ENCODE measurements around the gene APRT.

- TF ChIP-seq, protein P1, sequence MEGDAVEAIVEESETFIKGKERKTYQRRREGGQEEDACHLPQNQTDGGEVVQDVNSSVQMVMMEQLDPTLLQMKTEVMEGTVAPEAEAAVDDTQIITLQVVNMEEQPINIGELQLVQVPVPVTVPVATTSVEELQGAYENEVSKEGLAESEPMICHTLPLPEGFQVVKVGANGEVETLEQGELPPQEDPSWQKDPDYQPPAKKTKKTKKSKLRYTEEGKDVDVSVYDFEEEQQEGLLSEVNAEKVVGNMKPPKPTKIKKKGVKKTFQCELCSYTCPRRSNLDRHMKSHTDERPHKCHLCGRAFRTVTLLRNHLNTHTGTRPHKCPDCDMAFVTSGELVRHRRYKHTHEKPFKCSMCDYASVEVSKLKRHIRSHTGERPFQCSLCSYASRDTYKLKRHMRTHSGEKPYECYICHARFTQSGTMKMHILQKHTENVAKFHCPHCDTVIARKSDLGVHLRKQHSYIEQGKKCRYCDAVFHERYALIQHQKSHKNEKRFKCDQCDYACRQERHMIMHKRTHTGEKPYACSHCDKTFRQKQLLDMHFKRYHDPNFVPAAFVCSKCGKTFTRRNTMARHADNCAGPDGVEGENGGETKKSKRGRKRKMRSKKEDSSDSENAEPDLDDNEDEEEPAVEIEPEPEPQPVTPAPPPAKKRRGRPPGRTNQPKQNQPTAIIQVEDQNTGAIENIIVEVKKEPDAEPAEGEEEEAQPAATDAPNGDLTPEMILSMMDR (IDR thresholded peaks at IDR 0.05; ENCODE audit: borderline replicate concordance, extremely low read depth, low read length, poor library complexity, severe bottlenecking), result no peak
- no peak for TF ChIP-seq EZH2 (IDR thresholded peaks at IDR 0.05; ENCODE audit: borderline replicate concordance, low read depth, low read length, severe bottlenecking)
Measured at GRCh38 chr16:88835818-88836217, 24.1 kb upstream of the APRT start.
